Spleen (tissue), 7 donors: ENCODE results near the gene MAD2L1BP.

Experiments
- POLR2A ChIP-seq, 3 donors: fragments of 450-650 bp; IDR thresholded peaks; one replicate each; pipeline ENCODE4 v1.5.1; 2017; ENCODE audit warnings: antibody characterized with exemption in 3 of 3, mild to moderate bottlenecking in 1 of 3
- POLR2AphosphoS5 ChIP-seq, 3 donors: sonication (generic); formaldehyde crosslinking; IDR thresholded peaks; one replicate each; pipeline ENCODE4 v1.5.1; 2017; ENCODE audit warnings: antibody characterized with exemption in 3 of 3
- TF ChIP-seq, protein P1 (sequence below), 11 experiments: fragments of 200-600 bp in 7 of 11; fragments of 450-650 bp in 4 of 11; sonication (generic) in 4 of 11; IDR thresholded peaks in 8 of 11; conservative IDR thresholded peaks in 3 of 11; 1 replicate in 7 of 11; 2 replicates in 4 of 11; pipeline versions ENCODE4 v1.4.0 to v1.8.0; 2016 to 2021; ENCODE audit warnings: antibody characterized with exemption in 11 of 11, inconsistent platforms in 4 of 11, mild to moderate bottlenecking in 1 of 11
- donor health status: DM: no; HTN: no; CAD: no; lungs with moderate emphysema.
- donor health status: DM: no; HTN: no; CAD: no.
- donor health status: DM: no; HTN: no; CAD: no.

DNA sequence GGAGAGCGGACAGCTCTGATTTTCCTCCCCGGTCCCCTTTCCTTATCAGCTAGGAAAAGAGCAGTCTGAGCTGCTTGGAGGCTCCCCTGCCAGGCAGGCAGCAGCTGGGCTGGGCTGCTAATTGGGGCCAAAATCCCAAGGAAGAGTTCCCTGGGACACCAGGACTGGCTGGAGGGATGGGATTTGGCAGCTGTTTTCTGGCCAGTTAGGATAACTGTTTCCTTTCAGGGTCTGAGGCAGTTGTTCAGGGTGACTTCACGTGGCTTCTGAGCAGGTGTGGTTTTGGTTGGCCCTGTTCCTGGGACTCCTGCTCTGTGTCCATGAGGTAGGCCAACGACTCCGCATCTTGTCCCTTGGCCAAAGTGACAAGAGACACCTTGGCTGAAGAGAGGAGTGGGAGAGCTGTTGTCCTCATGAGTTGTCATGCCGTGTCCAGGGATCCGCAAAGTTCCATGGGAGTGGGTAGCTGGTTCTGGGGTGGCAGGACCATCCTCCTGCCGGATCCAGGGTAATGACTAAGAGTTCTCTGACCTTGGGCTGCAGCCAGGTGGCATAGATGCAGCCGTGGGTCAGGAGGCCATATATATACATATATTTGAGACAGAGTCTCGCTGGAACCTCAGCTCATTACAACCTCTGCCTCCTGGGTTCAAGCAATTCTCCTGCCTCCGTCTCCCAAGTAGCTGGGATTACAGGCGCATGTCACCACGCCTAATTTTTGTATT lies 30.7 kb downstream of the MAD2L1BP start:
- TF ChIP-seq, protein P1, sequence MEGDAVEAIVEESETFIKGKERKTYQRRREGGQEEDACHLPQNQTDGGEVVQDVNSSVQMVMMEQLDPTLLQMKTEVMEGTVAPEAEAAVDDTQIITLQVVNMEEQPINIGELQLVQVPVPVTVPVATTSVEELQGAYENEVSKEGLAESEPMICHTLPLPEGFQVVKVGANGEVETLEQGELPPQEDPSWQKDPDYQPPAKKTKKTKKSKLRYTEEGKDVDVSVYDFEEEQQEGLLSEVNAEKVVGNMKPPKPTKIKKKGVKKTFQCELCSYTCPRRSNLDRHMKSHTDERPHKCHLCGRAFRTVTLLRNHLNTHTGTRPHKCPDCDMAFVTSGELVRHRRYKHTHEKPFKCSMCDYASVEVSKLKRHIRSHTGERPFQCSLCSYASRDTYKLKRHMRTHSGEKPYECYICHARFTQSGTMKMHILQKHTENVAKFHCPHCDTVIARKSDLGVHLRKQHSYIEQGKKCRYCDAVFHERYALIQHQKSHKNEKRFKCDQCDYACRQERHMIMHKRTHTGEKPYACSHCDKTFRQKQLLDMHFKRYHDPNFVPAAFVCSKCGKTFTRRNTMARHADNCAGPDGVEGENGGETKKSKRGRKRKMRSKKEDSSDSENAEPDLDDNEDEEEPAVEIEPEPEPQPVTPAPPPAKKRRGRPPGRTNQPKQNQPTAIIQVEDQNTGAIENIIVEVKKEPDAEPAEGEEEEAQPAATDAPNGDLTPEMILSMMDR (IDR thresholded peaks at IDR 0.05 in 8 of 11, conservative IDR thresholded peaks at IDR 0.05 in 3 of 11) = no peak
- TF ChIP-seq POLR2AphosphoS5 (IDR thresholded peaks at IDR 0.05) (no peak), POLR2A (IDR thresholded peaks at IDR 0.05) (no peak)
